K562 (cell line): Measurements from ENCODE around the gene MET. TPM values are rescaled to one million over a fixed set of nuclear protein-coding genes. Genes with fewer than 3 reads are reported as not detected.

Experiments used
- CBFA2T3 ChIP-seq: fragments of 450-650 bp; IDR thresholded peaks from 2 replicates; pipeline ENCODE4 v1.6.1; 2017
- ELF2 ChIP-seq: fragments of 250-450 bp; sonication (Bioruptor Pico); IDR thresholded peaks from 2 replicates; pipeline ENCODE4 v1.5.0; 2021; ENCODE audit warnings: mild to moderate bottlenecking
- GATA2 ChIP-seq: sonication (generic); formaldehyde crosslinking; IDR thresholded peaks from 2 replicates; pipeline ENCODE4 v1.4.0; 2020; ENCODE audit warnings: mild to moderate bottlenecking, missing genetic modification reagents
- GATAD2A ChIP-seq: fragments of 450-650 bp; IDR thresholded peaks from 2 replicates; pipeline ENCODE4 v1.6.1; 2017
- KDM1A ChIP-seq, 2 experiments: fragments of 450-650 bp; IDR thresholded peaks; 2 replicates each; pipeline ENCODE4 v1.6.1; 2016; ENCODE audit warnings: mild to moderate bottlenecking in 2 of 2
- POLR2A ChIP-seq: fragments of 450-650 bp; conservative IDR thresholded peaks from 2 replicates; pipeline ENCODE4 v1.6.1; 2016
- TFAP4 ChIP-seq: sonication (generic); formaldehyde crosslinking; IDR thresholded peaks from 2 replicates; pipeline ENCODE4 v1.8.0; 2022; ENCODE audit warnings: missing genetic modification reagents, mild to moderate bottlenecking, moderate library complexity, borderline replicate concordance
- ZNF41 ChIP-seq: fragments of 250-450 bp; sonication (Bioruptor Pico); conservative IDR thresholded peaks from 2 replicates; pipeline ENCODE4 v1.4.0; 2020; ENCODE audit warnings: mild to moderate bottlenecking
- ZNF431 ChIP-seq: sonication (generic); formaldehyde crosslinking; IDR thresholded peaks from 2 replicates; pipeline ENCODE4 v1.8.0; 2022; ENCODE audit warnings: mild to moderate bottlenecking, missing genetic modification reagents
- polyA plus RNA-seq, 8 experiments: library from polyadenylated mRNA; depleted of rRNA in 4 of 8; stranded (reverse) in 5 of 8; unstranded in 3 of 8; fragments of >200 nt; fragmentation: Nextera tagmentation in 2 of 8; fragmentation: Illumina TruSeq in 1 of 8; extraction: Ambion mirVana in 2 of 8; extraction: Trizol in 1 of 8; gene quantifications; 2 replicates each; pipeline versions ENCODE4 v1.2.1 to v1.2.3, GENCODE V29; 2011 to 2014; ENCODE audit warnings: inconsistent platforms in 1 of 8, missing spikeins in 1 of 8
- total RNA-seq, 7 experiments: library from RNA; depleted of rRNA in 6 of 7; stranded (reverse); fragments of >200 nt in 6 of 7; fragmentation: Illumina TruSeq in 2 of 7; extraction: Trizol in 2 of 7; gene quantifications; 2 replicates each; pipeline versions ENCODE4 v1.2.1 to v1.2.3, GENCODE V29; 2011 to 2021; ENCODE audit warnings: low replicate concordance in 1 of 7
- TF ChIP-seq, protein P1 (sequence below), 2 experiments: fragments of 450-650 bp; IDR thresholded peaks; 2 replicates each; pipeline ENCODE4 v1.6.1; 2016; ENCODE audit warnings: mild to moderate bottlenecking in 2 of 2, borderline replicate concordance in 1 of 2, low read depth in 1 of 2, moderate library complexity in 1 of 2
- TF ChIP-seq, protein P2 (sequence below): fragments of 450-650 bp; IDR thresholded peaks from 2 replicates; pipeline ENCODE4 v1.6.1; 2017; ENCODE audit warnings: antibody characterized with exemption, mild to moderate bottlenecking

MET gene
- total and polyA plus RNA-seq, 9 of the 15 experiments (the other 6 are each of a cell fraction or from before 2014, with no cell fraction given) = 0.84 to 2.4 (median 1.1) TPM

- TF ChIP-seq, protein P1, sequence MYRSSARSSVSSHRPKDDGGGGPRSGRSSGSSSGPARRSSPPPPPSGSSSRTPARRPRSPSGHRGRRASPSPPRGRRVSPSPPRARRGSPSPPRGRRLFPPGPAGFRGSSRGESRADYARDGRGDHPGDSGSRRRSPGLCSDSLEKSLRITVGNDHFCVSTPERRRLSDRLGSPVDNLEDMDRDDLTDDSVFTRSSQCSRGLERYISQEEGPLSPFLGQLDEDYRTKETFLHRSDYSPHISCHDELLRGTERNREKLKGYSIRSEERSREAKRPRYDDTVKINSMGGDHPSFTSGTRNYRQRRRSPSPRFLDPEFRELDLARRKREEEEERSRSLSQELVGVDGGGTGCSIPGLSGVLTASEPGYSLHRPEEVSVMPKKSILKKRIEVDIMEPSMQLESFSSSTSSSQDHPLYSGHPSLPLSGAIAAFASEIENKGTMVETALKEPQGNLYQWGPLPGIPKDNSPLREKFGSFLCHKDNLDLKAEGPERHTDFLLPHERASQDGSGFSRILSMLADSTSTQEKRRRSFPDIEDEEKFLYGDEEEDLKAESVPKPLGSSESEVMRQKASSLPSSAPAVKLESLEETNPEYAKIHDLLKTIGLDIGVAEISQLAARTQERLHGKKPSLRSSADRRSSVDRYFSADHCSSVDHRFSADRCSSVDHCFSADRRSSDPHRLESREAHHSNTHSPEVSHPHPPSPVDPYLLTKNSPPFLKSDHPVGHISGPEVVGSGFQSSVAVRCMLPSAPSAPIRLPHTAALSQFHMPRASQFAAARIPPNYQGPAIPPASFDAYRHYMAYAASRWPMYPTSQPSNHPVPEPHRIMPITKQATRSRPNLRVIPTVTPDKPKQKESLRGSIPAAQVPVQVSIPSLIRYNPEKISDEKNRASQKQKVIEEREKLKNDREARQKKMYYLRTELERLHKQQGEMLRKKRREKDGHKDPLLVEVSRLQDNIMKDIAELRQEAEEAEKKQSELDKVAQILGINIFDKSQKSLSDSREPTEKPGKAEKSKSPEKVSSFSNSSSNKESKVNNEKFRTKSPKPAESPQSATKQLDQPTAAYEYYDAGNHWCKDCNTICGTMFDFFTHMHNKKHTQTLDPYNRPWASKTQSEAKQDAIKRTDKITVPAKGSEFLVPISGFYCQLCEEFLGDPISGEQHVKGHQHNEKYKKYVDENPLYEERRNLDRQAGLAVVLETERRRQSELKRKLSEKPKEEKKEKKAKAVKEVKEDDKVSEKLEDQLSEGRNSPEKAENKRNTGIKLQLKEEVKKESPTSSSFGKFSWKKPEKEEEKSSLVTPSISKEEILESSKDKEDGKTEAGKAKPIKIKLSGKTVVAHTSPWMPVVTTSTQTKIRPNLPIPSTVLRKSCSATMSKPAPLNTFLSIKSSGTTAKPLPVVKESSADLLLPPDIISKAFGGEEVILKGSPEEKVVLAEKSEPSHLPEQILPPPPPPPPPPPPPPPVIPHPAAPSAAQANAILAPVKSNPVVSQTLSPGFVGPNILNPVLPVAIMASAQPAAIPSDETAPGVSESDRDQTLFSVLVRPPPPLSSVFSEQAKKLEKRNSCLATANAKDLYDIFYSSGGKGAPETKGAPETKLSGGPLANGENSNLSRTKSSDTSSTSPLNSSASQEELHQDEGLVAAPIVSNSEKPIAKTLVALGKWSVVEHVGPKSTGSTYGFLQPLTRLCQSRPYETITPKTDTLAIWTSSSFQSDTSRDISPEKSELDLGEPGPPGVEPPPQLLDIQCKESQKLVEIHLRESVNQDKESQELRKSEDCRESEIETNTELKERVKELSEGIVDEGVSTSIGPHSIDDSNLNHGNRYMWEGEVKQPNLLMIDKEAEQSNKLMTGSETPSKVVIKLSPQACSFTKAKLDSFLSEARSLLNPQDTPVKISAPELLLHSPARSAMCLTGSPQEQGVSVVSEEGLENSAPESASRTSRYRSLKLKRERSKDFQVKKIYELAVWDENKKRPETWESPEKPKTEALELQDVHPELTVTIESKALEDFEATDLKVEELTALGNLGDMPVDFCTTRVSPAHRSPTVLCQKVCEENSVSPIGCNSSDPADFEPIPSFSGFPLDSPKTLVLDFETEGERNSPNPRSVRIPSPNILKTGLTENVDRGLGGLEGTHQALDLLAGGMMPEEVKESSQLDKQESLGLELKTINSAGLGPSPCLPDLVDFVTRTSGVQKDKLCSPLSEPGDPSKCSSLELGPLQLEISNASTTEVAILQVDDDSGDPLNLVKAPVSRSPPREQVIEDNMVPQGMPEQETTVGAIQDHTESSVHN (IDR thresholded peaks at IDR 0.05; ENCODE audit: borderline replicate concordance in 1 of 2, low read depth in 1 of 2) = no peak
- TF ChIP-seq CBFA2T3 (no peak), ZNF41 (CRISPR knock-in tag) (no peak), ELF2 (CRISPR knock-in tag) (no peak), ZNF431 (CRISPR knock-in tag) (no peak), TFAP4 (no peak), GATAD2A (no peak), KDM1A (IDR thresholded peaks at IDR 0.05) (no peak), POLR2A (no peak), GATA2 (CRISPR knock-in tag) (no peak)
- TF ChIP-seq, protein P2, sequence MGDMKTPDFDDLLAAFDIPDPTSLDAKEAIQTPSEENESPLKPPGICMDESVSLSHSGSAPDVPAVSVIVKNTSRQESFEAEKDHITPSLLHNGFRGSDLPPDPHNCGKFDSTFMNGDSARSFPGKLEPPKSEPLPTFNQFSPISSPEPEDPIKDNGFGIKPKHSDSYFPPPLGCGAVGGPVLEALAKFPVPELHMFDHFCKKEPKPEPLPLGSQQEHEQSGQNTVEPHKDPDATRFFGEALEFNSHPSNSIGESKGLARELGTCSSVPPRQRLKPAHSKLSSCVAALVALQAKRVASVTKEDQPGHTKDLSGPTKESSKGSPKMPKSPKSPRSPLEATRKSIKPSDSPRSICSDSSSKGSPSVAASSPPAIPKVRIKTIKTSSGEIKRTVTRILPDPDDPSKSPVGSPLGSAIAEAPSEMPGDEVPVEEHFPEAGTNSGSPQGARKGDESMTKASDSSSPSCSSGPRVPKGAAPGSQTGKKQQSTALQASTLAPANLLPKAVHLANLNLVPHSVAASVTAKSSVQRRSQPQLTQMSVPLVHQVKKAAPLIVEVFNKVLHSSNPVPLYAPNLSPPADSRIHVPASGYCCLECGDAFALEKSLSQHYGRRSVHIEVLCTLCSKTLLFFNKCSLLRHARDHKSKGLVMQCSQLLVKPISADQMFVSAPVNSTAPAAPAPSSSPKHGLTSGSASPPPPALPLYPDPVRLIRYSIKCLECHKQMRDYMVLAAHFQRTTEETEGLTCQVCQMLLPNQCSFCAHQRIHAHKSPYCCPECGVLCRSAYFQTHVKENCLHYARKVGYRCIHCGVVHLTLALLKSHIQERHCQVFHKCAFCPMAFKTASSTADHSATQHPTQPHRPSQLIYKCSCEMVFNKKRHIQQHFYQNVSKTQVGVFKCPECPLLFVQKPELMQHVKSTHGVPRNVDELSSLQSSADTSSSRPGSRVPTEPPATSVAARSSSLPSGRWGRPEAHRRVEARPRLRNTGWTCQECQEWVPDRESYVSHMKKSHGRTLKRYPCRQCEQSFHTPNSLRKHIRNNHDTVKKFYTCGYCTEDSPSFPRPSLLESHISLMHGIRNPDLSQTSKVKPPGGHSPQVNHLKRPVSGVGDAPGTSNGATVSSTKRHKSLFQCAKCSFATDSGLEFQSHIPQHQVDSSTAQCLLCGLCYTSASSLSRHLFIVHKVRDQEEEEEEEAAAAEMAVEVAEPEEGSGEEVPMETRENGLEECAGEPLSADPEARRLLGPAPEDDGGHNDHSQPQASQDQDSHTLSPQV = no peak
Observed at GRCh38 chr7:116671681-116672595, at the start of gene MET (continued).
